Umbilical cord (tissue), 2 donors: ENCODE results near the gene TASL. TPM values are rescaled to one million over a fixed set of nuclear protein-coding genes. Genes with fewer than 3 reads are reported as not detected.
"Not testable (repeated sequence)": the region's sequence is repeated elsewhere in the genome, so short reads cannot be mapped to it uniquely, and the experiment has no call there.

Experiments
- DNase-seq: peaks from one replicate; pipeline ENCODE4 v3.0.0-alpha.2; 2015; ENCODE audit warnings: low spot score
- total RNA-seq: library from RNA; depleted of rRNA; stranded (reverse); fragments of >200 nt; gene quantifications from one replicate; pipeline ENCODE4 v1.2.3, GENCODE V29; 2014; ENCODE audit warnings: low replicate concordance; ENCODE audit not compliant: insufficient read depth

TASL gene
- total RNA-seq, 1 donor from 2014 or later: 1.9 TPM

GRCh38 chrX:30576881-30577280, 685 bp downstream of the TASL start:
- no peak for DNase-seq

- DNase-seq: no peak
Observed at GRCh38 chrX:30573125-30573524, 4.4 kb downstream of the TASL start.

DNA sequence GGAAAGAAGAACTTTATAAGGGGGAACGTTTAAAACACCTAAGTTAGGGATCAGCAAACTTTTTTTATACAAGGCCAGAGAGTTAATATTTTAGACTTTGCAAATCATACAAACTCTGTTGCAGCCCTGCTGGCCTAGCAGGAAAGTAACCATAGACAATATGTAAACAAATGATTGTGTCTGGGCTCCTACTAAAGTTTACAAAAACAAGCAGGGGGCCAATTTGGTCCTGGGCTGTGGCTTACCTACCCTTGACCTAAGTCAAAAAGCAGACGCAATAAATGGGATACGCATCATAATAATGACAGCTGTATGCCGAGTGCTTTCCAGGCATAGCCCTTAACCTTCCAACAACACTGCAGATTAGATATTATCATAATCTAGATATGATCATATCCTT, 4.9 kb downstream of the TASL start:
- no peak for DNase-seq

DNA sequence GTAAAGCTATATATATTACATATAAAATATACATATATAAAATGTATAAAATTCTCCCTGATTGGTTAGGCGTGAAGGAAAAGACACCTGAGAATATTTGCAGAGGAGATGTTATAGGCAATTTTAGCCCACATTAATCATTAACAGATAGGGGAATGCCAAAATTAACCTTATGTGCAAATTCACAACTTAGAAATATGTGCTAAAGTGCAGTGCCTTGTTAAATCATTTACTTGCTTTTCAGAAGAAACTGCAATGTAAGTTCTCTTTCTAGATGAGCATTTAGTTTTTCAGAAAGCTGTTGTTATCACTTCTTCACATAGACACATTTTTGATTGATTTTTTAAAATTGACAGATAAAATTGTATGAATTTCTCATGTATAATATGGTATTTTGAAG, 5.6 kb downstream of the TASL start:
- DNase-seq: no peak

DNA sequence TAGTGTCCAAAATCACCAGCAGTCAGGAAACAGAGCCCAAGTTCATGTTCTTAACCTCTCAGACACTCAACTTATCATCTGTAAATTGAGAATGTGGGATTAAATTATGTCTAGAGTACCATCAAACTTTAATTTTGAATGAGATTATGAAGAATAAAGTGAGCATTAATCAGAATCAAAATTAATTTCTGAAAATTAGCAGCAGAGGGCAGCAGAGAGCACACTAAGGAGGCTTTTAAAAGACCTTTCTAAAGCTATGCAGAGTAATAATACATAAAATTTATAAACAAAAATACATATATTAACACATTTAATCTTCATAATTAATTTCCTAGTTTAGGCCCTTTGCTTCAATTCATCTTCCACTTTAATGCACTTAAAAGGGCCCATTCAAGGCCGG, 7.1 kb downstream of the TASL start:
- no peak for DNase-seq

DNA sequence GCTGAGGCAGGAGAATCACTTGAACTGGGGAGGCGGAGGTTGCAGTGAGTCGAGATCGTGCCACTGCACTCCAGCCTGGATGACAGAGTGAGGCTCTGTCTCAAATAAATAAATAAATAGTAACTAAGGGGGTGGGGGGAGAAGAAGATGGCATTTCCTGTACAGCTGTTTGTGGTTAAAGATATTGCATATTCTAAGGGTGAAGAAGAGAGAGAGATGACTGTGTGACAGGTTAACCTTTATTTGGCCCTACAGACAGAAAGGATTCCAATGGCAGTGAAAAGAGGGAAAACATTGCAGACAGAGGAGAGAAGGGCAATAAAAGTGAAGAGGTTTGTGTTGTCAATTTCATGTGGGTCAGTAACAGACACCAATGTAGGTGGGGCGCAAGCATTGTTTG, 9.4 kb downstream of the TASL start:
- DNase-seq: no peak

DNA sequence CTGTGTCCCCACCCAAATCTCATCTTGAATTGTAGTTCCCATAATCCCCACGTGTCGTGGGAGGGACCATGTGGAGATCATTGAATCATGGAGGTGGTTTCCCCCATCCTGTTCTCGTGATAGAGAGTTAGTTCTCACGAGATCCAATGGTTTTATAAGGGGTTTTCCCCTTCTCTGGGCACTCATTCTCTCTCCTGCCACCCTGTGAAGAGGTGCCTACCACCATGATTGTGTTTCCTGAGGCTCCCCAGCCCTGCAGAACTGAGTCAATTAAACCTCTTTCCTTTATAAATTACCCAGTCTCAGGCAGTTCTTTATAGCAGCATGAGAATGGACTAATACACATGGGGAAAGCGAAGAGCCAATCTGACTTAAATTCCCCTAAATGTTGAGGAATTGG, 14.5 kb downstream of the TASL start:
- not testable (repeated sequence) for DNase-seq

- DNase-seq: no peak
Observed at GRCh38 chrX:30561191-30561590, 16.4 kb downstream of the TASL start.

- DNase-seq: no peak
Observed at GRCh38 chrX:30538271-30538670, 39.3 kb downstream of the TASL start.

DNA sequence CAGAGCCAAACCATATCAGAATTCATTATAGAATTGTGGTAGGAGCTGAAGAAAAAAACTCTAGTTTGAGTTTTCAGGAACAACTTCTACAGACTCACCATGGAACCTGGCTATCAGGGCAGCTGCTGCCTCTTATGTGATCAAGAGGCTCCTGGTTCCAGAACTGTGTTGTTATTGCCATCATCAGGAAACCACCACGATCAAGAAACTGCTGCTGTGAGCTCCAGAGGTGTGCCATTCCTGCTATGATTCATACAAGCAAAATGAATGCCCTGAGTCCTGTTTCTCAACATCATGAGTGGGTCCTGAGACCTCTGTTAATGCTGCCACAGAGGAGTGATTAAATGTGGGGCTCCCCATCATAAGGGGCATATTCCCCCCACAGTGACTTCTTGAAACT, 43.7 kb downstream of the TASL start:
- DNase-seq: no peak

- no peak for DNase-seq
Observed at GRCh38 chrX:30533266-30533665, 44.3 kb downstream of the TASL start.

GRCh38 chrX:30530606-30531005, 47.0 kb downstream of the TASL start:
- no peak for DNase-seq

GRCh38 chrX:30525732-30526131, 51.8 kb downstream of the TASL start:
- DNase-seq: no peak

DNA sequence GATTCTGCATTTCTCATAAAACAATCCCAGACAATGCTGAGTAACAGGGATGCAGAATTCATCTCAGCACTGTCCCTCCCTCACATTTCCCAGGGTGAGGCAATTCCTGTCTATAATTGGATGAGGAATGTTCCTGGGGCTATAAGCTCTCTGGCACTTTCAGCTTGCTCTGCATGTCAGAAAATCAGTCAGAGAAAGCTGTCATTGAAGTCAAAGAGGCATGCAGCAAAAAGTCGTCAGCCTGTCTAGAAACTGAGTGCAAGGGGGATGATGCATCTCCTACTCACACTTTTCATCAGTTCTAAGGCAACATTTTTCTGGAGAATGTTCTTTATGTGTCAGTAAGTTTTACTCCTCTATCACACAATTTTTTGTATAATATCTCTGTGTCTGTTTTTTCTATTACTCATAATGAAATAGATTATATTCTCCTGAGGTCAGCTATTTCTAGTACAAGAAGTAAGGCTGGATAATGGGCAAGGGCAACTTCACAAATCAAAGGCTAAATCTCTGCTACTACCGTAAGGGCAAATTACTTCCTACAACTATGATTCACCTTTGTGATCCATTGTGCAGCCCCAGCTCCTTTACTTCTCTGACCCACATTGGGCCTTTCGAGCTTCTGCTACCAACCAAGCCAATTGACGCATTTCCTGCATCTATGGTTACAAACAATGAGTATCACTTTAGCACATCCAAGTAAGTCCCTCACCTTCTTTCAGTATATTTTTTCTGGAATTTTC, 56.0 kb downstream of the TASL start:
- peak; percentile 7 for DNase-seq

DNA sequence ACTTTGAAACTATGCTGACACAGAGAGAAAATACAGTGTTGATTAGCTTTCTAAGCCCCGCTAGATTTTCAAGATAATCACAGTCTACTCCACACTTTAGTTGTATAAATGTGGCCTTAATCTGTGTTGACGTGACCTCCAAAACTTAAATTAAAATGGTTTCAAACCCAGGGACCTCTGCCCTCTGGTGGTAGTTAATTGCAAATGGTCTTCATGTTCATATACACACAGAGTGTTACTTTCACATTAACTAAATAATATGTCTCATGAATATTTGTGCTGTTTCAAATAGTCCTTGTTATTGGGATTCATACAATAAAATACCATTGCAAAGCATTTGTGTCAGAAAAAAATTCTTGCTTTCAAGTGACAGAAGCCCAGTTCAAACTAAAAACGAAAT, 64.3 kb downstream of the TASL start:
- DNase-seq: no peak

Other genes starting within 250 kb of the TASL start
- gene GK, start 75.7 kb upstream of the TASL start, total RNA-seq: 2.2 TPM